ENCODE data around the gene GLIS1.
A peak's percentile ranks its signal among the peaks of the same experiment; 100 is the strongest.

The GLIS1 gene

GRCh38 chr1:53502641-53503432 lies 236.1 kb downstream of the GLIS1 start:
- DNase-seq = no peak

GRCh38 chr1:53501065-53502005 lies 237.6 kb downstream of the GLIS1 start:
- no peak for DNase-seq

GRCh38 chr1:53500204-53501064 lies 238.5 kb downstream of the GLIS1 start:
- DNase-seq = no peak

- DNase-seq = no peak
Observed at GRCh38 chr1:53499257-53500203, 239.4 kb downstream of the GLIS1 start.

- DNase-seq = no peak
Observed at GRCh38 chr1:53498555-53499131, 240.3 kb downstream of the GLIS1 start.

- DNase-seq = no peak
Observed at GRCh38 chr1:53495633-53496345, 243.2 kb downstream of the GLIS1 start.

- DNase-seq = no peak
Observed at GRCh38 chr1:53490351-53490750, 248.6 kb downstream of the GLIS1 start.

- DNase-seq = no peak
Observed at GRCh38 chr1:53486395-53487026, 252.5 kb downstream of the GLIS1 start.

GRCh38 chr1:53485478-53486394 lies 253.2 kb downstream of the GLIS1 start:
- peak; percentile 76 to 81 for DNase-seq

GRCh38 chr1:53484705-53485477 lies 254.1 kb downstream of the GLIS1 start:
- no peak for DNase-seq

- DNase-seq = no peak
Observed at GRCh38 chr1:53483656-53484055, 255.3 kb downstream of the GLIS1 start.

- DNase-seq = no peak
Observed at GRCh38 chr1:53483170-53483569, 255.8 kb downstream of the GLIS1 start.

- no peak for DNase-seq
Observed at GRCh38 chr1:53482441-53483153, 256.4 kb downstream of the GLIS1 start.

- DNase-seq = no peak
Observed at GRCh38 chr1:53481456-53481855, 257.5 kb downstream of the GLIS1 start.

GRCh38 chr1:53480678-53481077 lies 258.3 kb downstream of the GLIS1 start:
- DNase-seq = no peak

- DNase-seq = no peak
Observed at GRCh38 chr1:53478502-53478818, 260.5 kb downstream of the GLIS1 start.

GRCh38 chr1:53477651-53478501 lies 261.1 kb downstream of the GLIS1 start:
- no peak for DNase-seq
